Epithelial cell of esophagus (primary cell): Measurements from ENCODE around the gene SPATA4.

Experiments used
- DNase-seq: peaks from one replicate; pipeline ENCODE4 v3.0.0; 2010; ENCODE audit warnings: low read depth
- H3K4me3 ChIP-seq: 2 replicates; pipeline ENCODE4 v1.5.1; 2011; ENCODE audit warnings: mild to moderate bottlenecking, low read length, control low read depth
- CTCF ChIP-seq: IDR thresholded peaks from 2 replicates; pipeline ENCODE4 v1.5.1; 2011; ENCODE audit warnings: low read depth, mild to moderate bottlenecking, low read length, control low read depth, inconsistent platforms; ENCODE audit not compliant: insufficient read depth; ENCODE audit errors: missing control alignments

SPATA4 gene

GRCh38 chr4:176149680-176150355, 45.6 kb downstream of the SPATA4 start:
- no peak for DNase-seq
- TF ChIP-seq CTCF, result no peak
- no peak overlapping the region for H3K4me3 ChIP-seq

GRCh38 chr4:176142253-176142652, 53.1 kb downstream of the SPATA4 start:
- H3K4me3 ChIP-seq, result no peak overlapping the region
- DNase-seq, result no peak
- TF ChIP-seq CTCF, result no peak

- no peak for DNase-seq
- H3K4me3 ChIP-seq, result no peak overlapping the region
- no peak for TF ChIP-seq CTCF
These were observed 55.9 kb downstream of the SPATA4 start for GRCh38 chr4:176139518-176139917.

GRCh38 chr4:176137631-176138030, 57.8 kb downstream of the SPATA4 start:
- no peak for TF ChIP-seq CTCF
- DNase-seq, result peak; percentile 20
- H3K4me3 ChIP-seq, result no peak overlapping the region

- H3K4me3 ChIP-seq, result no peak overlapping the region
- no peak for DNase-seq
These were observed 60.7 kb downstream of the SPATA4 start for GRCh38 chr4:176134670-176135069.

More at GRCh38 chr4:176134670-176135069, 60.7 kb downstream of the SPATA4 start:
- no peak for TF ChIP-seq CTCF
